Measurements from ENCODE around the gene VGF. TPM values are rescaled to one million over a fixed set of nuclear protein-coding genes. Genes with fewer than 3 reads are reported as not detected.
A peak's percentile ranks its signal among the peaks of the same experiment; 100 is the strongest.

Gene VGF
- total and polyA plus RNA-seq, 2 donors (not counting 1 experiment from before 2014, with no cell fraction given), result 0.10 to 0.17 TPM

DNA sequence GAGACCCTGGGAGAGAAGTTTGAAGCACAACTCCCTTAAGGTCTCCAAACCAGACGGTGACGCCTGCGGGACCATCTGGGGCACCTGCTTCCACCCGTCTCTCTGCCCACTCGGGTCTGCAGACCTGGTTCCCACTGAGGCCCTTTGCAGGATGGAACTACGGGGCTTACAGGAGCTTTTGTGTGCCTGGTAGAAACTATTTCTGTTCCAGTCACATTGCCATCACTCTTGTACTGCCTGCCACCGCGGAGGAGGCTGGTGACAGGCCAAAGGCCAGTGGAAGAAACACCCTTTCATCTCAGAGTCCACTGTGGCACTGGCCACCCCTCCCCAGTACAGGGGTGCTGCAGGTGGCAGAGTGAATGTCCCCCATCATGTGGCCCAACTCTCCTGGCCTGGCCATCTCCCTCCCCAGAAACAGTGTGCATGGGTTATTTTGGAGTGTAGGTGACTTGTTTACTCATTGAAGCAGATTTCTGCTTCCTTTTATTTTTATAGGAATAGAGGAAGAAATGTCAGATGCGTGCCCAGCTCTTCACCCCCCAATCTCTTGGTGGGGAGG is 27.6 kb downstream of the VGF start:
- peak overlapping the region; percentile 37 for H3K4me2 ChIP-seq (replicated peaks; ENCODE audit: low read depth, low read length, poor library complexity, severe bottlenecking)
- WGBS (ENCODE audit: insufficient coverage), result 86% methylated on average over 8 of the region's 9 CpGs
- ATAC-seq (ENCODE audit: low read depth) (no peak), DNase-seq (no peak)
- peak overlapping the region; percentile 74 for H3K4me3 Mint-ChIP-seq
- ChIA-PET POLR2A (no interaction called here), CTCF (interaction anchor here (1.1 to 1.5 kb wide), 4 partner anchors 9 to 145 kb away, joined by 3 to 4 read pairs (median 4); no protein-coding TSS in a partner anchor)
- no peaks in the 10 kb centered on the region for H3K79me2 ChIP-seq (ENCODE audit: control insufficient read depth, insufficient read depth, low read length)
- no peak overlapping the region for H3K27ac ChIP-seq (ENCODE audit: low read length in 2 of 2)
- no peak overlapping the region for H3K9ac ChIP-seq (ENCODE audit: low read length)
- H2AFZ ChIP-seq (ENCODE audit: insufficient read depth, low read depth, low read length, poor library complexity, severe bottlenecking), result no peak overlapping the region
- H3K27me3 Mint-ChIP-seq, result peaks cover 31% of the 10 kb centered on the region
- H3K27me3 ChIP-seq (replicated peaks in 1 of 4; ENCODE audit: control extremely low read depth in 1 of 4, control insufficient read depth in 3 of 4, insufficient read depth in 4 of 4, low read length in 3 of 4), result peaks cover 0 to 10% (median 3%) of the 10 kb centered on the region in 4 experiments
- peak overlapping the region; percentile 50 for H3K27ac Mint-ChIP-seq
- H3K4me1 Mint-ChIP-seq, result peaks cover 13% of the 10 kb centered on the region
- no peaks in the 10 kb centered on the region for H3K36me3 ChIP-seq (replicated peaks in 1 of 2; ENCODE audit: control extremely low read depth in 1 of 2, control insufficient read depth in 1 of 2, extremely low read depth in 1 of 2, insufficient read depth in 2 of 2, low read length in 1 of 2)
- H3K4me3 ChIP-seq (ENCODE audit: control extremely low read depth in 1 of 5, extremely low read depth in 1 of 5, insufficient read depth in 1 of 5, low read depth in 2 of 5, low read length in 4 of 5), result no peak overlapping the region
- no peaks in the 10 kb centered on the region for H3K9me3 Mint-ChIP-seq (ENCODE audit: insufficient read depth)
- no peaks in the 10 kb centered on the region for H3K9me3 ChIP-seq (ENCODE audit: control extremely low read depth in 1 of 3, control insufficient read depth in 2 of 3, insufficient read depth in 1 of 3, low read length in 2 of 3)
- TF ChIP-seq EZH2 (IDR thresholded peaks at IDR 0.05; ENCODE audit: borderline replicate concordance, insufficient read depth, low read depth, low read length, poor library complexity, severe bottlenecking), result no peak
- TF ChIP-seq, protein P1, sequence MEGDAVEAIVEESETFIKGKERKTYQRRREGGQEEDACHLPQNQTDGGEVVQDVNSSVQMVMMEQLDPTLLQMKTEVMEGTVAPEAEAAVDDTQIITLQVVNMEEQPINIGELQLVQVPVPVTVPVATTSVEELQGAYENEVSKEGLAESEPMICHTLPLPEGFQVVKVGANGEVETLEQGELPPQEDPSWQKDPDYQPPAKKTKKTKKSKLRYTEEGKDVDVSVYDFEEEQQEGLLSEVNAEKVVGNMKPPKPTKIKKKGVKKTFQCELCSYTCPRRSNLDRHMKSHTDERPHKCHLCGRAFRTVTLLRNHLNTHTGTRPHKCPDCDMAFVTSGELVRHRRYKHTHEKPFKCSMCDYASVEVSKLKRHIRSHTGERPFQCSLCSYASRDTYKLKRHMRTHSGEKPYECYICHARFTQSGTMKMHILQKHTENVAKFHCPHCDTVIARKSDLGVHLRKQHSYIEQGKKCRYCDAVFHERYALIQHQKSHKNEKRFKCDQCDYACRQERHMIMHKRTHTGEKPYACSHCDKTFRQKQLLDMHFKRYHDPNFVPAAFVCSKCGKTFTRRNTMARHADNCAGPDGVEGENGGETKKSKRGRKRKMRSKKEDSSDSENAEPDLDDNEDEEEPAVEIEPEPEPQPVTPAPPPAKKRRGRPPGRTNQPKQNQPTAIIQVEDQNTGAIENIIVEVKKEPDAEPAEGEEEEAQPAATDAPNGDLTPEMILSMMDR (IDR thresholded peaks at IDR 0.05), result no peak
- intact Hi-C loops (cut with micrococcal nuclease), result loop anchor here (1.0 to 2.0 kb wide), 2 partner anchors 53 to 55 kb away; partner anchors contain the start of gene TRIM56
- H4K20me1 ChIP-seq (ENCODE audit: control insufficient read depth, insufficient read depth, low read length, poor library complexity, severe bottlenecking), result no peaks in the 10 kb centered on the region
- peaks cover 0 to 7% of the 10 kb centered on the region in 2 donors for H3K4me1 ChIP-seq (ENCODE audit: control insufficient read depth in 2 of 2, insufficient read depth in 2 of 2, low read length in 2 of 2)

- H3K79me2 ChIP-seq (ENCODE audit: control insufficient read depth, insufficient read depth, low read length), result no peaks in the 10 kb centered on the region
- no peak for ATAC-seq (ENCODE audit: low read depth)
- peaks cover 0 to 10% (median 3%) of the 10 kb centered on the region in 4 experiments for H3K27me3 ChIP-seq (replicated peaks in 1 of 4; ENCODE audit: control extremely low read depth in 1 of 4, control insufficient read depth in 3 of 4, insufficient read depth in 4 of 4, low read length in 3 of 4)
- no peaks in the 10 kb centered on the region for H4K20me1 ChIP-seq (ENCODE audit: control insufficient read depth, insufficient read depth, low read length, poor library complexity, severe bottlenecking)
- H3K9ac ChIP-seq (ENCODE audit: low read length), result no peak overlapping the region
- POLR2A ChIA-PET, result no interaction called here
- H3K4me3 ChIP-seq (ENCODE audit: control extremely low read depth in 1 of 5, extremely low read depth in 1 of 5, insufficient read depth in 1 of 5, low read depth in 2 of 5, low read length in 4 of 5), result no peak overlapping the region
- H2AFZ ChIP-seq (ENCODE audit: insufficient read depth, low read depth, low read length, poor library complexity, severe bottlenecking), result no peak overlapping the region
- H3K27ac ChIP-seq (ENCODE audit: low read length in 2 of 2), result no peak overlapping the region
- CTCF ChIA-PET, result interaction anchor here (0.7 to 4.2 kb wide), 5 partner anchors 10 to 93 kb away, joined by 3 to 24 read pairs (median 6); no protein-coding TSS in a partner anchor
- WGBS (ENCODE audit: insufficient coverage), result 100% methylated on average over 1 of the region's 6 CpGs
- no peak overlapping the region for H3K4me2 ChIP-seq (replicated peaks; ENCODE audit: low read depth, low read length, poor library complexity, severe bottlenecking)
- H3K36me3 ChIP-seq (replicated peaks in 1 of 2; ENCODE audit: control extremely low read depth in 1 of 2, control insufficient read depth in 1 of 2, extremely low read depth in 1 of 2, insufficient read depth in 2 of 2, low read length in 1 of 2), result no peaks in the 10 kb centered on the region
- DNase-seq, result no peak
- Mint-ChIP-seq H3K9me3 (ENCODE audit: insufficient read depth) (no peaks in the 10 kb centered on the region), H3K27me3 (peaks cover 41% of the 10 kb centered on the region), H3K4me3 (no peak overlapping the region), H3K27ac (no peak overlapping the region), H3K4me1 (peaks cover 12% of the 10 kb centered on the region)
- peaks cover 0 to 7% of the 10 kb centered on the region in 2 donors for H3K4me1 ChIP-seq (ENCODE audit: control insufficient read depth in 2 of 2, insufficient read depth in 2 of 2, low read length in 2 of 2)
- no peaks in the 10 kb centered on the region for H3K9me3 ChIP-seq (ENCODE audit: control extremely low read depth in 1 of 3, control insufficient read depth in 2 of 3, insufficient read depth in 1 of 3, low read length in 2 of 3)
- intact Hi-C loops (cut with micrococcal nuclease), result no loop called here
- TF ChIP-seq, protein P1 (IDR thresholded peaks at IDR 0.05), result no peak
- no peak for TF ChIP-seq EZH2 (IDR thresholded peaks at IDR 0.05; ENCODE audit: borderline replicate concordance, insufficient read depth, low read depth, low read length, poor library complexity, severe bottlenecking)
These were observed 30.9 kb downstream of the VGF start for GRCh38 chr7:101134399-101134980.

Data from B cell (primary cell).